Measurements from ENCODE around the gene SLC38A11.

Gene SLC38A11

DNA sequence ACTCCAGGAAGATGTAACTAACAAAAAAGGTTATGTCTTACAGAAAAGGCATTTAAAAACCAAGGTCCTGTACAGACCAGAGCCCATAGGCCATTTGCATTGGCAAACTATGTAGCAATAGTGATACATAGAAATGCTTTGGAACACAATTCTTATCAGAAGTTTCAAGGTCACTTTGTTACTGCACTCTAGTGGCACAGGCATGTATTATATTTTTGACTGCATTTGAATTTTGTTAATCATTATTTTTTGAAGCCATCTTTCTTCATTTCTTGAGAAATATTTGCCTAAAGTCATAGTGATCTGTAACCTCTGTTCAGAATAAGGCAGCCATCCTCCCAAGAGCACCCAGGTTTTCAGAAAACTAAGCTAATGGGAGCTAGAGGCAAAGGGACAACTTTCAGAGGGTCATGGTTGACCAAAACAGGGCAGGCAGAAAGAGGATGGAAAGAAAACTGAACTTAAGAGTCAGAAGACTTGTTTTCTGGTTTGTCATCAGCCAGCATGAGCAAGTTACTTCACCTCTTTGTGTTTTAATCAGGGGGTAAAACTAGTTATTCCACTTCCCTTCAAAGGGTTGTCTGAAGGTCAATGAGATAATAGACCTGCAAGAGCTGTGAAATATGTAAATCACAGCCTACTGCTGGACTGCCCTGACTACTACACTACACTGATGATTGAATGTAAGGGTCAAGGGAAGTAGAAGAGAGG lies 41.5 kb downstream of the SLC38A11 start:
- peak; percentile 10 for DNase-seq

- no peak for DNase-seq
Observed at GRCh38 chr2:164913011-164913410, 42.3 kb downstream of the SLC38A11 start.

DNA sequence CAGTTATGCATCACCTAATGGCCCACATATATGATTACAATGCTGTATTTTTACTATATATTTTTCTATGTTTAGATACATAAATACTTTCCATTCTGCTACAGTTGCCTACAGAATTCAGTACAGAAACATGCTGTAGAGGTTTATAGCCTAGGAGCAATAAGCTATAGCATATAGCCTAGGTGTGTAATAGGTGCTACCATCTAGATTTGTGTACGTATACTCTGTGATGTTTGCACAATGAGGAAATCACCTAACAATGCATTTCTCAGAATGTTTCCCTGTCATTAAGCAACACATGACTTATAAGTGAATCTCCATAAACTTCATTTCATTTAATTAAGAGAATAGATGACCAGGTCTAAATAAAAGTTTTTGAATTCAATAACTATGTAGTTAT lies 43.5 kb downstream of the SLC38A11 start:
- DNase-seq = no peak

- no peak for DNase-seq
Observed at GRCh38 chr2:164910101-164910899, 45.0 kb downstream of the SLC38A11 start.

- no peak for DNase-seq
Observed at GRCh38 chr2:164906947-164907346, 48.4 kb downstream of the SLC38A11 start.

DNA sequence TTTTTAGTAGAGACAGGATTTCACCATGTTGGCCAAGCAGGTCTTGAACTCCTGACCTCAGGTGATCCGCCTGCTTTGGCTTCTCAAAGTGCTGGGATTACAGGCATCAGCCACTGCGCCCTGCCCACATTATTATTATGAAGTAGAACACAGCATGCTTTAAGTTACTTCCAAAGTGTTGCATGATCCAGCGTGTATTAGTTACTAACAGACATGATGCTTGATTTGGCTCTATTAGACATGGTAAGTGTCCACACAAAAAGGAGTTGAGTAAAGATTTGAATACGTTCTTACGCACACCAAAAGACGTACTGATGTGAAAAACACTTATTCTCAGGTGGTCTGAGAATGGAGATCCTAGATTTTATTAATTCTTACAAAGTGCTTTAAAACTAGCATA lies 50.0 kb downstream of the SLC38A11 start:
- DNase-seq = no peak

- DNase-seq = peak; percentile 18
Observed at GRCh38 chr2:164903951-164904350, 51.4 kb downstream of the SLC38A11 start.

DNA sequence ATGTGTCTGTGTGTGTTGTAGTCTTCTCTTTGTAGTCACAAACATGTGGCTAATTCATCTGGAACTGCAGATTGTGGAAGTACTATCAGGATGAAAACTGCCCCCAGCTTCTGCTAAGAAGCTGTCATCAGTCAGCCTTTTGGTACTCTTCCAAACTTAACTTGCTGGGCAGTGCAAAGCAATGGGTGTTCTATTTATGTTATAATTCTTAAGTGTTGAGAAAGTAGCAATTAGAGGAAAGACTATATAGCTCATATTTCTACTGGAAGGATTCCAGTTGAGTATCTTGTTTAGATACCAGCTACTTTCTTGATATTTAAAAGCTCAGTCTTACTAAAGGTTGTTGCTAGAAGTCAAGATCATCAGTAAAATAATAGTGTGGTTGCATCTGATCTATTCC lies 52.1 kb downstream of the SLC38A11 start:
- DNase-seq = no peak

GRCh38 chr2:164899121-164899520 lies 56.2 kb downstream of the SLC38A11 start:
- no peak for DNase-seq

GRCh38 chr2:164898475-164898874 lies 56.9 kb downstream of the SLC38A11 start:
- no peak for DNase-seq

- DNase-seq = no peak
Observed at GRCh38 chr2:164897469-164898260, 57.7 kb downstream of the SLC38A11 start.

DNA sequence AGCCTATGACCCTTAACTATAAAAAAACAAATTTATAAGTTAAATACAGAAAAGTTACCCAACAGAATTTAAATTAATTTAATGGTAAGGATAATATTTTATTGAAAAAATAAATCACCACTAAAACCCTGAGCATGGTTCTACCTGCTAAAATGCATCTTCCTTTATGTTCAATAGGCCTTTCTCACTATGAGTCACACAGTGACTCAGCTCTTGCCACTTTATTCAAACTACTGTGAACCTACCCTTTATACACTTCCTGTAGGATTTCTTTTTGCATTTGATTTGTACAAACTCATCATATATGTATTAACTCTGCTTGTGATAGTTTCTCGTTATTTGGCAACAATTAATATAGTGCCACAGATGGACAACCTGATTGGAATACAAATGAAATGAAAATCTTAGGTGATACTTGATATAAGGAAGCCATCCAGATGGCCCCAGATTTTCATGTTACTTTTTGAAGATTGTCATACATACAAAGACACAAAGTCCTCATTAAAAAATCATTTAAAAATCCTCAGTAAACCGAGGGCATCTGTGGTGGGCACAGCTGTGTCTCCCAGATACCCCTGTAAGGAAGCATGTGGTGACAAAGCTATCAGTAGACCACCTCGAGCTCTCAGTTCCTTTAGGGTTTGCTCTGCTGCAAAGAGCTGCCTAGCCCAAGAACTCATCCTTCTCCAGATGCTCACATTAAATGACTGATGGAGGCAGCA lies 58.5 kb downstream of the SLC38A11 start:
- DNase-seq = no peak

GRCh38 chr2:164896226-164896625 lies 59.1 kb downstream of the SLC38A11 start:
- no peak for DNase-seq

DNA sequence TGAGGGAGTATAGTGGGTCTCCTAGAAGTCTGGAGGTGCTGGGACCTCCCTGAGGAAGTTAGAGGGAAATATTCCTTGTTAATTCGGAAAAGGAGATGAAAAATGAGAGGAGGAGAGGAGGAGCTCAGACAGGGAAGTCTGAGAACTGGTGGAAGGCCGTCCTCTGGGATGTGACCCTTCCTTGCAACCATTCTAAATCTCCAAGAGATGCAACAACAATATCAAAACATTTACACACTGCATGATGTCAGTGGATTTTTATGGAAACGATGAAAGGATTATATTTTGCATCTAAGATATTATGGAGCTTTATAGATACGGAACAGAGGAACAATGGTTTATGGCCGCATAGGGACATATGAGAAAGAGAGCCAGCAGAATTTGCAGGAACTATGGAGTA lies 63.9 kb downstream of the SLC38A11 start:
- no peak for DNase-seq

DNA sequence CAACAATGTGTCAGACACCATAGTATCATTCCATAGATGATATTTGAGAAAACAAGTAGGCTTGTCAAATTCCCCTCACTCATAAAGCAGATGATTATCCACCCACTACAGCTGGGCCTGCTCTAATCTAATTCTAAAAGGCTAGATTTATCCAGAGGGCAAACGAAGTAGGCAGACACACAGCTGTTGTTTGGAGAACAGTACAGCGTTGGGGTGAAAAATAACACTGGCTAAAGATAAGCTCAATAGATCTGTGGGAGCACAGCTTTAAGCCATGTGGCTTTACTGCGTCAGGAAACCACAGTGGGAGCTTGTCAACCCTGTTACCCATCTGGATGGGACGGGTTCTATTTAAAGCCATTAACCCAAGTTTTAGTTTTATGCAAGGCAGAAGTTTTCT lies 64.8 kb downstream of the SLC38A11 start:
- no peak for DNase-seq

DNA sequence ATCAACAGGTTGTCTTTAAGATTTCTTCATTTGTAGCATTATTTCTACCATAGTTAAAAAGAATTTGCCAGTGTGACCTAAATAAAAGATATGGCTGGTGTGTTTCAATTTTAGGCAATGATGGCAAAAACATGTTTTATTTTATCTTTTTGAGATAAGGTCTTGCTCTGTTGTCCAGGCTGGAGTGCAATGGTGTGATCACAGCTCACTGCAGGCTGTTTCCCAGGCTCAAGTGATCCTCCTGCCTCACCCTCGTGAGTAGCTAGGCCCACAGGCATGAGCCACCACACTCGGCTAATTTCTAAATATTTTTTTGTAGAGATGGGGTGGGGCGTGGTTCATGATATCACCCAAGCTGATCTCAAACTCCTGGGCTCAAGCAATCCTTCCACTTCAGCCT lies 66.7 kb downstream of the SLC38A11 start:
- no peak for DNase-seq

- DNase-seq = no peak
Observed at GRCh38 chr2:164887434-164888144, 67.7 kb downstream of the SLC38A11 start.

- DNase-seq = no peak
Observed at GRCh38 chr2:164882276-164882675, 73.0 kb downstream of the SLC38A11 start.

- DNase-seq = no peak
Observed at GRCh38 chr2:164881524-164881923, 73.8 kb downstream of the SLC38A11 start.

GRCh38 chr2:164879901-164880535 lies 75.3 kb downstream of the SLC38A11 start:
- no peak for DNase-seq

DNA sequence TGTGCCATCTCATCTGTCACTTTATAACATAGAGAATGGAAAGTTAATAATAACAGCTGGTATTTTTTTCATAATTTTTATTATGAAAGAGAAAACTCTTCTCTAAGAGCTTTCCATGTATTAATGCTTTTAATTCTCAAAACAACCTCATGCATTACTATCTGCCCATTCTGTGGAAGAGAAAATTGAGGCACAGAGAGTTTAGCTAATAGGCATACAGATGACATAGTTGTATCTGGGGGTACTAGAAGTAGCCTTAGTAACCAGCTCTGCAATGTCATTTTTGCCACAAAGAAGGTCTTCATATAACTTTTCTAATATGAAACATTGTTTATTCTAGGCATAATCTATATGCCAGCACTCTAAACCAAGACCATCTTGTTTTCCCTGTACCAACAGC lies 77.4 kb downstream of the SLC38A11 start:
- DNase-seq = no peak

DNA sequence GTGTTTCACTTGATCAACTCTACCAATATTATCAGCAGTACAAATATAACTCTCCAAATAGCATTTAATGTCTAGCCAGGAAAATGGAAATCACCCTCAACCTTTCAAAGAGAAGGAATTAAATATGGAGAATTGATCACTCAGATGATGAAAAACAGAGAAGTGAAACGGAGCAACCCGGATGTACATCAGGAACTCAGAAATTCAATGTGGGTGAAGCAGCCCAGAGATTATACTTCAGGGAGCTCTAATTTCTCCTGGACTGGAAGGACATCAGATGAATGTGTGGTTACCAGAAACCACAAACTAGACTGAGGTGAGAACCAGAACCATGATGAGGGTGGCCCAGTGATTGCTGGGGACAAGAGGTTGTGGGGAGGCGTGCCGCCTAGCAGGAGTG lies 78.2 kb downstream of the SLC38A11 start:
- no peak for DNase-seq
